HG02759 (cell line): ENCODE results near the gene FAM120B.
"Not testable (repeated sequence)": the region's sequence is repeated elsewhere in the genome, so short reads cannot be mapped to it uniquely, and the experiment has no call there.

ENCODE experiments used
- ATAC-seq: cut with Tn5 transposase; IDR thresholded peaks from one replicate; pipeline ENCODE4 v1.9.1; 2021; ENCODE audit warnings: mild to moderate bottlenecking, moderate library complexity; ENCODE audit not compliant: unreplicated experiment

The FAM120B gene

DNA sequence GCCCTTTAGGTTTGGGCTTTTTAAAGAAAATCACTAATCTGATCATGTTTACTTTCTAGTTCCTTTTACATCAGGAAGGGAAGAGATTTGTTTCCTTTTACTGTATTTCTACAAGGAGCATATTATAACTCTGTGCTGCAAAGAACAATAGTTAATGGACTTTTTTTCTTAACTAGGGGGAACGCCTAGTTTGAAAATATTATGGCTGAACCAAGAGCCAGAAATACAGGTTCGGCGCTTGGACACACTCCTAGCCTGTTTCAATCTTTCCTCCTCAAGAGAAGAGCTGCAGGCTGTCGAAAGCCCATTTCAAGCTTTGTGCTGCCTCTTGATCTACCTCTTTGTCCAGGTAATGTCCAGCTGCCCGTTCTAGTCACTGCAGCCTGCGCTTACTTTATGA is 41.4 kb downstream of the FAM120B start:
- ATAC-seq = no peak

DNA sequence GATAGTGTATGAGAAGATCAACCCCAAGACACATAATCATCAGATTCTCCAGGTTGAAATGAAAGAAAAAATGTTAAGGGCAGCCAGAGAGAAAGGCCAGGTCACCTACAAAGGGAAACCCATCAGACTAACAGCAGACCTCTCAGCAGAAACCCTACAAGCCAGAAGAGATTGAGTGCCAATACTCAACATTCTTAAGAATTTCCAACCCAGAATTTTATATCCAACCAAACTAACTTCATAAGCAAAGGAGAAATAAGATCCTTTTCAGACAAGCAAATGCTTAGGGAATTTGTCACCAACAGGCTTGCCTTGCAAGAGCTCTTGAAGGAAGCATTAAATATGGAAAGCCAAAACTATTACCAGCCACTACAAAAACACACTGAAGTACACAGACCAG is 44.9 kb downstream of the FAM120B start:
- ATAC-seq = not testable (repeated sequence)

- not testable (repeated sequence) for ATAC-seq
Observed at GRCh38 chr6:170355190-170355589, 48.6 kb downstream of the FAM120B start.

GRCh38 chr6:170355661-170356060 is 49.1 kb downstream of the FAM120B start:
- ATAC-seq = no peak

- no peak for ATAC-seq
Observed at GRCh38 chr6:170357812-170358211, 51.3 kb downstream of the FAM120B start.

GRCh38 chr6:170358496-170358895 is 51.9 kb downstream of the FAM120B start:
- no peak for ATAC-seq

DNA sequence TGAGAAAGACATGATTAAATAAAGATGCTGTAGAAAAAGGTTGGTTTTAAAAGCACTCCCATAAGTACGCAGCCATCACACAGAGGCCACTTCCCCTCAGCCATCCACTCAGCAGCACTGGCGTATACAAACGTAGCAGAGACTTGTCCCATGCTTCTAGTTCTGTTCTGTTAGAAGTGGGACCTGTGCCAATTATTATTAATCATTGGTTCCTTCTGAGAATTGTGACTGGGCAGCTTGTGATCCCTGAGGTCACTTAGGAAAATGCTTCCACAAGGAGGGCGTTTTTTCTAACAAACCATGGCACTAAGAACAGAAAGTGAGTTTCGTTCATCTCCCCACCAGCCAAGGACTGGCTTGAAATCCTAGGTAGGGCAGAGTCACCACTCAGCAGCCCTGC is 53.9 kb downstream of the FAM120B start:
- no peak for ATAC-seq

GRCh38 chr6:170361335-170361734 is 54.8 kb downstream of the FAM120B start:
- no peak for ATAC-seq

DNA sequence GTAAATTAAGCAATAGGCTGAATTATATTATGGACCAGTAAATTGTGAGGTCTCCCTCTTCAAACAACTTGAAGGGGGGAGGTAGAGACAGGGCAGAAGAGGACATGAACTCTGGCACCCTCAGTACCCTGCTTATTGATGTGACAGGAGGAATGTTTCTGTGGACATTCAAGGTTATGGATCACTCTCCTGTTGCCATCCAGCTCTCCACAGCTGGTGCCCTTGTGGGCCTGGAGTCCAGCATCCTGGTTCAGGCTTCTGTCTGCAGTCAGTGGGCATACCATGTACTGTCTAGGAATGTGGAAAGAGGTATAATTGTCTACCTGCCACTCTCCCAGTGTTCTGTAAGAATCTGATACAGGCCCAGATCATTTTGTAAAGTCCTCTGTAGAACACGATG is 55.6 kb downstream of the FAM120B start:
- ATAC-seq = no peak

DNA sequence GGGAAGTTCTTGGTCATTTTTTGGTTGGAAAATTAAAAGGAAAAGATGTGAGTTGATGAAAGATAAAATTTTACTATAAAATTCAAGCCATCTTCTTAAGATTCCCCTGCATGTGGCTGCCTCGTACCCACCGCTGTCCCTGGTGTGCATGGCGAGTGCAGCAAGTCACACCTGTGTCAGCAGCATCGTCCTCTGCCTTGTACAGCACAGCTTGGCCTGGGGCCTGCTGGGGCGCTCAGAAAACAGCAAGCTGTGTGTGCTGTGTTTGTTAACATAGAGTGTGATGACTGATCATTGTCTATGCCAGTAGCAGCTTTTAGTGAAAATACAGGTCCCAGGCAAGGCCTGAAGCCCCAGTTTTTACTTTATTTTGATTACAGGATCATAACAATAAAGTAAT is 56.7 kb downstream of the FAM120B start:
- ATAC-seq = no peak

- ATAC-seq = no peak
Observed at GRCh38 chr6:170365121-170365520, 58.6 kb downstream of the FAM120B start.

- no peak for ATAC-seq
Observed at GRCh38 chr6:170365593-170365992, 59.0 kb downstream of the FAM120B start.

DNA sequence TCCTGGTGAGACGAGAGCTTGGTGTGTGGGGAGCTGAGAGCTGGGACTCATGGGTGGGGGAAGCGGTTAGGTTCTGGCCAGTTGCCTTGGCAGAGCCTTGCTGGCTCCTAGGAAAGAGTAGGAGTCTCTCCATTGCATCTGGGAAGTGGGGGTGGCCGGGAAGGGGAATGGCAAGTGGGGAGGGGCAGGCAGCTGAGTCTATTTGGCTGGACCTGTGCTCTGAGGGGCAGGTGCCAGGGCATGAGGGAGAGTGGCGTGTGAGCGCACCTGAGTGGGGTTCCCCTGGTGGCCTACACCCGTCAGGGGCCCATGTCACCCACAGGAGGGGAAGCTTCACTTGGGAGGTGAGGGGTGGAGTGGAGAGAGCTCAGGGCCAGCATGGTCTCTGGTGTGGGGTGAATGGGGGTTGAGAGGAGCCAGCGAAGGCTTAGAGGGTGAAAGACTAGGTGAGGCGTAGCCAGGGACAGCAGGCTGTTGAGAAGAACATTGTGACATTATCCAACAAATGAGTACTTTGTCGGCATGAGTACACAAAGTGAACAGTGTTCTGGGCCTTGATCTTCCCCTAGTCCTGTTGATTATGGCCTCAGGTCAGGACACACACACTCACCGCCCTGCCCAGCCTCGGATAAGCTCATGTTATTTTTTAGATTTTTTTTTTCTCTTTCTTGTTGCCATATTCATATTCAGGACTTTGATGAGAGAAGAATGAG is 59.8 kb downstream of the FAM120B start:
- ATAC-seq = no peak

DNA sequence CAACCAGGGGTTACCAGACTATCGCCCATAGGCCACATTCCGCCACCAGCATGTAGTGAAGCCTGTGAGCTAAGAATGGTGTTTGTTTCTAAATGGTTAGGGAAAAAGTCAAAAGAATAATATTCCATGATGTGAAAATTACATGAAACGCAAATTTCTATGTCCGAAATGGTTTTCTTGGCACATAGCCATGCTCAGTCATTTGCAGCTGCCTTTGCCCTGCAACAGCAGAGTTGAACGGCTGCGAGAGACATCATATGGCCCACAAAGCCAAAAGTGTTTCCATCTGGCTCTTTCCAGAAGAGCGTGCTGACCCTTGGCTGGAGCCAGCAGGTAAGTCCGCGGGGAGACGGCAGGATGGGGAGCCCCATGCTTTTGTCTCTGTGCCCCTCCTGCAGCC is 60.7 kb downstream of the FAM120B start:
- no peak for ATAC-seq

DNA sequence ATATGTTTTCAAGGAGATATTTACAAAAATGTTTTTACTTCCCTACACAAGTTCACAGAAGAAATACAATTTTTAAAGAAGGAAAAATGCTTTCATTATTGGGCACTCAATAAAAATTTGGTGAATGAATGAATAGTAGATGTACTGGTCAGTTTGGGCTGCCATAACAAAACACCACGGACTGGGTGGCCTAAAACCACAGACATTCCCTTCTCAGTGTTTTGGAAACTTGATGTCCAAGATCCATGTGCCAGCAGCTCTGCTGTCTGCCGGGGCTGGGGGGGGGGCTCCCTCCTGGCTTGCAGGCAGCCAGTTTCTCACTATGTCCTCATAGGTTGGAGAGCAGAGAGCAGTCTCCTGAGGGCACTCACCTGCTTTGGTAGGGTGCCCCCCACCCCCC is 62.0 kb downstream of the FAM120B start:
- ATAC-seq = no peak

DNA sequence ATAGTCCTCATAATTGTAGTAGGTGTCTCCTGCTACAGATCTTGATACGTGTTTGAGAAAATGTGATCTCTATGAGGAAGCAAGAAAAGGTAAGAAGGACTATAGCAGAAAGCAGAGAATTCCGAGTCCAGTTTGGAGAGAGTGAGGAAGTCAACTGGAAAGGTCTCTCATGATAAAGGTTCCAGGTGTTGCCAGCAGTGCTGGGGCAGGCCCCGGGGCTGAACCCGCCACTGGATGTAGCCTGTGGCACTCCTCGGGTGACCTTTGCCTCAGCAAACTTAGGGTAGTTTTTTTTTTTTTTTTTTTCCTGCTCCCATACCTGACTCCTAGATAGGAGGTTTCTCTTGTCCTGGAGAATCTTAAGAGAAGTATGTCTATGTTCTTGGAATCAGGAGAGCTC is 62.8 kb downstream of the FAM120B start:
- ATAC-seq = no peak

DNA sequence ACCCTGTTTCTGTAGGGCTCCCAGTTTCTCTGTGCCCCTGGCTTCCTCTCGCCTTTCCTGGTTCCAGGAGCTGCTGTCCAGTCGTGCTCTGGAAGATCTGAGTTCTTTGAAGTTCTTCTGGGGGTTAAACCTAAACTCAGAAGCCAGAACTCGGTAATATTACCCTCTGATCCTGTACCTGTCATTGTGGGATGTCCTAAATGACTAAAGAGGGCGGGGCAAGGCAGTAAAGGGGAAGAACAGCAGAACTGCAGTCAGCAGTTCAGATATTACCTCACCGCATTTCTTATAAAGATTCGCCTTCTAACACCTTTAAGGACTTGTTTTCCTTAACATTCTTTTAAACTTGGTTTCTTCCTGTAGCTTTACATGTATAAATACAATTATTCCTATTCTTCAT is 63.9 kb downstream of the FAM120B start:
- ATAC-seq = peak; percentile 83

DNA sequence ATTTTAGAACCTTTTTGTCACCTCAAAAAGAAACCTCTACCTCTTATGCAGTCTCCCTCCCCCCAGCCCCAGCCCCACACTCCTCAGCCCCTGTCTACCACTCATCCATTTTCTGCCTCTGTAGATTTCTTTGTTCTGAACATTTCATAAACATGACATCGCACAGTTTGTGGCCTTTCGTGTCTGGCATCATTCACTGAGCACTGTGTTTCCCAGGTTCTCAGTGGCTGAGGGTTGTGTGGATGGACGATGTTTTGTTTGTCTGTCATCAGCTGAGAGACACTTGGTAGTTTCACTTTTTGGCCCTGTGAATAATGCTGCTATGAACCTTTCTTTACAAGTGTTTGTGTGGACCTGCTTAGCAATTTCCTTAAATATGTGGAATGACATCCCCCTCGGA is 64.5 kb downstream of the FAM120B start:
- ATAC-seq = no peak

DNA sequence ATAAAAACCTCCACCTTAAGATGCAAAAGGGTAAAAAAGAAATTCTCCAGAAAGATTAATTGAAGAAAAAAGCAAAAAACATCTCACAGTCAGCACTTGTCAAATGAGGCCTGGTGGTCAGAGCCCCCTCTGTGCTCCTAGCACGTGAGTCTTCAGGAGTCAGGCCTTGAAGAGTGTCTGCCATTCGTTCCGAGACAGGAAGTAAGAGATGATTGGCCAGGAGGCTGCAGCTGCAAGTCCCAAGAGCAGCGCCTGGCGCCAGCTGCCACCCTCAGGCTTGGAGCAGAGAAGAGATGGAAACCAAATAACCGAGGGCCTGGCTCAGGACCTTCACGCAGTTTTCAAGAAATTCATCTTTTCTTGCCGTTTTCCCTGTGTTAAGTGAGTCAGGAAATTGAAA is 65.0 kb downstream of the FAM120B start:
- ATAC-seq = no peak

DNA sequence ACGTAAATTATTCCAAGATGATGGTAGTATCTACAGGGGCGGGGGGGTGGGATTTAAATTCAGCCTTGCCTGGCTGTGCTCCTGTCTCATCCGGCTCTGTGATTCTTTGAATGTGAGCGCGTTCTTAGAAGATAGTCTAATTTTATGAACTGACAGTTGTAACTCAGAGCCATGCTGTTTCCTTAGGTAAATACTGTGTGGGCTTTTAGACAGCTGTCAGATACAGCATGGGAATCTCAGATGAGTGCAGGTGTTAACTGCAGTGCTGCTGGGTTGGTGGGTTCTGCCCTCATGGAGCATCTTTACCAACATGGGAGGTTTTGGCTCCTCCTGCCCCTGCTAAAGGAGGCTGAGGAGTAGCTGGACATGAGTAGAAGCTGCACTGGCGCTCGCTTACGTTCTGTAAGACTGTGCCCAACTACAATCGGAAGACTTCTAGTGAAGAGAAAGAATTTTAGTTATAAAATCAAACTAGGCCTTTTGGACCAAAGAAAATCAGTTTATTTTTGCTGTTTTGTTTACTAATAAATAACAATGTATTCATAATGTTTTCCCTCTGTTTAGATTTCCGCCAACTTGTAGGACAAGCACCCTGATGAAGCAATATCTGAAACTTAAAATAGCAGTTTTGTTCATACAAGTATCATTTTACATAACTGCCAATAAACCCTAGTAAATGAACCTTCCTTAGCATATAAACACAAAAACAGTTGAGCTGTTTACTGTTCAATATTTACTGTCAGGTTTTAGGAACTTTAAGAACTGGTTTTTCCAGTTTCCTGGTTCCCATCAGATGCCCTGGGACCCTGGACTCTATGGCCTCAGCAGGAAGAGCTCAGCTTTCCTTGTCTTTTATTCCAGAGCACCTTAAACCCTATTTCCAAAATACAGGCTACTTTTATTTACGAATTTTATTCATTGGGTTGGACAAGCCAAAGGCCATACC is 66.1 kb downstream of the FAM120B start:
- no peak for ATAC-seq

- ATAC-seq = no peak
Observed at GRCh38 chr6:170374571-170375444, 68.2 kb downstream of the FAM120B start.
